ENCODE results near the gene AHDC1. TPM values are rescaled to one million over a fixed set of nuclear protein-coding genes. Genes with fewer than 3 reads are reported as not detected.

AHDC1 gene
- polyA plus RNA-seq, 1 donor (not counting 4 experiments of a cell fraction or from before 2014, with no cell fraction given): 4.2 TPM

GRCh38 chr1:27520651-27521050 is 83.3 kb downstream of the AHDC1 start:
- DNase-seq (ENCODE audit: low read depth, low spot score): no peak
- Histone ChIP-seq H3K4me3 (ENCODE audit: control insufficient read depth in 2 of 3, extremely low read depth in 1 of 3, insufficient read depth in 2 of 3, low read depth in 1 of 3, low read length in 3 of 3) (no peak overlapping the region), H3K79me2 (ENCODE audit: control insufficient read depth, insufficient read depth, low read length) (no peaks in the 10 kb centered on the region), H3K4me2 (ENCODE audit: control insufficient read depth, extremely low read depth, insufficient read depth, low read depth, low read length) (no peak overlapping the region), H3K27ac (ENCODE audit: control insufficient read depth, insufficient read depth, low read length) (no peak overlapping the region), H4K20me1 (ENCODE audit: control insufficient read depth, extremely low read depth, insufficient read depth, low read length) (no peaks in the 10 kb centered on the region), H3K9me3 (ENCODE audit: control insufficient read depth, low read depth, low read length) (no peaks in the 10 kb centered on the region), H3K9ac (ENCODE audit: control insufficient read depth, extremely low read depth, insufficient read depth, low read length) (no peak overlapping the region), H2AFZ (ENCODE audit: control insufficient read depth, low read length) (no peak overlapping the region), H3K4me1 (ENCODE audit: control insufficient read depth, extremely low read depth, insufficient read depth, low read length) (peaks cover 71% of the 10 kb centered on the region), H3K27me3 (ENCODE audit: control insufficient read depth, extremely low read depth, insufficient read depth, low read length) (no peaks in the 10 kb centered on the region), H3K36me3 (ENCODE audit: control insufficient read depth in 2 of 2, extremely low read depth in 1 of 2, insufficient read depth in 2 of 2, low read length in 2 of 2) (no peaks in the 10 kb centered on the region), H3K9me1 (ENCODE audit: control insufficient read depth, extremely low read depth, insufficient read depth, low read length) (peaks cover 2% of the 10 kb centered on the region)
- no peak for FAIRE-seq
- TF ChIP-seq EZH2 (IDR thresholded peaks at IDR 0.05; ENCODE audit: low read length) (no peak), CTCF (optimal IDR thresholded peaks at IDR 0.05 in 1 of 3, IDR thresholded peaks at IDR 0.05 in 1 of 3, conservative IDR thresholded peaks at IDR 0.05 in 1 of 3; ENCODE audit: extremely low read depth in 1 of 3, insufficient read depth in 2 of 3, low read length in 3 of 3) (no peak)
- dilution Hi-C loops (cut with MboI; ENCODE audit: extremely low pct_ligation_motif_present, low sequenced_read_pairs): no loop called here

DNA sequence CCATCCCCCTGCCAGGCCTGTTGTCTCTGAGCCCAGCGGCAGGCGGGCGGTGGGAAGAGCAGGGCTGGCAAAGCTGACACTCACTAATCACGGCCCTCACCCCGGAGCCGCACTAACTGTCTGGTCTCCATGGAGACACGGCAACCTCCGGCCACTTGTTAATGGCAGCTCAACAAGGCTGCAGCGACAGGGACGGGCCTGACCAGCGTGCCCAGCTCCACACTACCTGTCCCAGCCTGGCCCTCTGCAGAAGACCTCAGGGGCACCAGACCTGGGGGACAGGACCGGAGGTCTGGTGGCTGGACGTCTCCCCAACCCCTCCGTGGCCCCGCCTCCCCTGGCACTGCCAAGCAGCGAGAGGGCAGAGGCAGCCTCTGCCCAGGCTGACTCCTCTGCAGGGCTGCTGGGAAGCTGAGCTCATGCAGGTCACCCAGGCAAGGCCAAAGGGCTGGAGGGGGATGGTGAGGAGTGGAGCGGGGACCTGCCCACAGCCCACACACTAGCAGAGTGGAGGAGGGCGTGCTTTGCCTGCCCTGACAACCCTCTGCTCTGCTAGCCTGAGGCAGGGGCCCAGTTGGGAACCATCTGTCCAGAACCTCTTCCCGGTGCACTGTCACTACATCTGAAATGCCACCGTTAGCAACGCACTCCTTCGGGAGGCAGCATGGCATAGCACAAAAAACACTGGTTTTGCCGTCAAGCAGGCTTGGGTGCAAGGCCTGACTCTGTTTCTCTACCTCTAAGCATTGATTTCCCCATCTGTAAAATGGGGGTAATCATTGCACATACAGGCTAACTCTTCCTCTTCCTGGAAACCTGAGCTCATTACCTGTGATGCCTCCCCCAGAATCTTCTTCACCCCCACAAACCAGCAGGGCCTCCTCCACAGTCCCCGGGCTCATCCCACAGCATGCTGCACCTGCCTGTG is 84.3 kb downstream of the AHDC1 start:
- no peak overlapping the region for H2AFZ ChIP-seq (ENCODE audit: control insufficient read depth, low read length)
- H4K20me1 ChIP-seq (ENCODE audit: control insufficient read depth, extremely low read depth, insufficient read depth, low read length): no peaks in the 10 kb centered on the region
- H3K4me1 ChIP-seq (ENCODE audit: control insufficient read depth, extremely low read depth, insufficient read depth, low read length): peaks cover 65% of the 10 kb centered on the region
- H3K27ac ChIP-seq (ENCODE audit: control insufficient read depth, insufficient read depth, low read length): no peak overlapping the region
- peaks cover 2% of the 10 kb centered on the region for H3K9me1 ChIP-seq (ENCODE audit: control insufficient read depth, extremely low read depth, insufficient read depth, low read length)
- FAIRE-seq (no peak), DNase-seq (ENCODE audit: low read depth, low spot score) (no peak)
- no peaks in the 10 kb centered on the region for H3K36me3 ChIP-seq (ENCODE audit: control insufficient read depth in 2 of 2, extremely low read depth in 1 of 2, insufficient read depth in 2 of 2, low read length in 2 of 2)
- H3K9me3 ChIP-seq (ENCODE audit: control insufficient read depth, low read depth, low read length): no peaks in the 10 kb centered on the region
- dilution Hi-C loops (cut with MboI; ENCODE audit: extremely low pct_ligation_motif_present, low sequenced_read_pairs): no loop called here
- H3K4me2 ChIP-seq (ENCODE audit: control insufficient read depth, extremely low read depth, insufficient read depth, low read depth, low read length): no peak overlapping the region
- no peak overlapping the region for H3K9ac ChIP-seq (ENCODE audit: control insufficient read depth, extremely low read depth, insufficient read depth, low read length)
- H3K79me2 ChIP-seq (ENCODE audit: control insufficient read depth, insufficient read depth, low read length): no peaks in the 10 kb centered on the region
- no peaks in the 10 kb centered on the region for H3K27me3 ChIP-seq (ENCODE audit: control insufficient read depth, extremely low read depth, insufficient read depth, low read length)
- no peak overlapping the region for H3K4me3 ChIP-seq (ENCODE audit: control insufficient read depth in 2 of 3, extremely low read depth in 1 of 3, insufficient read depth in 2 of 3, low read depth in 1 of 3, low read length in 3 of 3)
- TF ChIP-seq CTCF (optimal IDR thresholded peaks at IDR 0.05 in 1 of 3, IDR thresholded peaks at IDR 0.05 in 1 of 3, conservative IDR thresholded peaks at IDR 0.05 in 1 of 3; ENCODE audit: extremely low read depth in 1 of 3, insufficient read depth in 2 of 3, low read length in 3 of 3): no peak
